Left lung (tissue), 10 donors: Measurements from ENCODE around the gene TMEM116. TPM values are rescaled to one million over a fixed set of nuclear protein-coding genes. Genes with fewer than 3 reads are reported as not detected.
A peak's percentile ranks its signal among the peaks of the same experiment; 100 is the strongest.

Experiments used
- ATAC-seq: fragments of 200-7000 bp; cut with Tn5 transposase; one replicate; pipeline ENCODE4 v1.9.1; 2020; ENCODE audit warnings: moderate library complexity
- DNase-seq, 4 donors: peaks; one replicate each; pipeline ENCODE4 v3.0.0-alpha.2; 2013 to 2020
- H3K27ac ChIP-seq, 2 donors: fragments of 200-600 bp; sonication (generic) in 1 of 2; one replicate each; pipeline versions ENCODE4 v1.5.0 to v1.8.0; 2020 to 2021
- H3K27me3 ChIP-seq, 2 donors: fragments of 200-600 bp; sonication (generic) in 1 of 2; one replicate each; pipeline versions ENCODE4 v1.5.0 to v1.8.0; 2020 to 2021
- H3K36me3 ChIP-seq, 2 donors: fragments of 200-600 bp; sonication (generic) in 1 of 2; one replicate each; pipeline versions ENCODE4 v1.5.0 to v1.8.0; 2020 to 2021
- H3K4me1 ChIP-seq, 2 donors: fragments of 200-600 bp; one replicate each; pipeline ENCODE4 v1.8.0; 2021
- H3K4me3 ChIP-seq, 2 donors: fragments of 200-600 bp; sonication (generic) in 1 of 2; one replicate each; pipeline versions ENCODE4 v1.5.0 to v1.8.0; 2020 to 2021; ENCODE audit warnings: mild to moderate bottlenecking in 1 of 2
- H3K9me3 ChIP-seq, 2 donors: fragments of 200-600 bp; sonication (generic) in 1 of 2; one replicate each; pipeline versions ENCODE4 v1.5.0 to v1.8.0; 2020 to 2021
- intact Hi-C, 2 donors: fragments of 100-400 bp; cut with DNase I; formaldehyde crosslinking; loops; one replicate each; pipeline versions ENCODE4 v1.11.2 to v1.14.2; 2022
- polyA plus RNA-seq, 6 donors: library from polyadenylated mRNA; unstranded; fragments of 120-200 nt; gene quantifications; one replicate each; pipeline ENCODE4 v1.2.1, GENCODE V29; 2013; ENCODE audit not compliant: insufficient read length in 6 of 6
- total RNA-seq, 2 donors: library from RNA; stranded (reverse); fragmentation: NEBNext Ultra II Directional; extraction: Animal tissue kit (Norgen Biotek cat#: 25700); gene quantifications; one replicate each; pipeline ENCODE4 v1.2.1, GENCODE V29; 2021
- TF ChIP-seq, protein P1 (sequence below), 2 donors: fragments of 200-600 bp; sonication (generic) in 1 of 2; IDR thresholded peaks; one replicate each; pipeline versions ENCODE4 v1.5.0 to v1.8.0; 2021; ENCODE audit warnings: antibody characterized with exemption in 2 of 2
- donor health status: DM: no; HTN: yes; CAD: no.
- donor health status: DM: no; HTN: no; CAD: no.

Gene TMEM116
- total and polyA plus RNA-seq, 8 donors = 17.9 to 24.6 (median 20.1) TPM

DNA sequence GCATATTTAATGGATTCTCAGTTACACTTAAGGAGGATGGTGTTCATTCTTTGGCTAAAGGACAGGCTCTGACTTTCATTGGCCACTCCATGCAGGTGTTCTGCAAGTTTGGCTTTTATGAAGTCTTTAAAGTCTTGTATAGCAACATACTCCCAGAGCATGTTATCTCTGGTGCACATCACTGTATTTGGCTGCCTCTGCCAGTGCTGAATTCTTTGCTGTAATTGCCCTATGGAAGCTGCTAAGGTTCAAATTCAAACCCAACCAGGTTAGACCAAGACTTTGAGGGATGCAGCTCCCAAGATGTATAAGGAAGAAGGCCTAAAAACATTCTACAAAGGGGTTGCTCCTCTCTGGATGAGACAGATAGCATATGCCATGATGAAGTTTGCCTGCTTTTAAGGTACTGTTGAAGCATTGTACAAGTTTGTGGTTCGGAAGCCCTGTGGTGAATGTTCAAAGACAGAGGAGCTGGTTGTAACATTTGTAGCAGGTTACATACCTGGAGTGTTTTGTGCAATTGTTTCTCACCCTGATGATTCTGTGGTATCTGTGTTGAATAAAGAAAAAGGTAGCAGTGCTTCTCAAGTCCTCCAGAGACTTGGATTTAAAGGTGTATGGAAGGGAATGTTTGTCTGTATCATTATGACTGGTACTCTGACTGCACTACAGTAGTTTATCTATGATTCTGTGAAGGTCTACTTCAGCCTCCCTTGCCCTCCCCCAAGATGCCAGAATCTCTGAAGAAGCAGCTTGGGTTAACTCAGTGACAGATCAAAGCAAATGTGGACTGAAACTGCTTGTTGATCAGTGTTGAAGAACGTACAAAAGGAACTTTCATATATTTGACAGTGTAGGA lies 19.4 kb downstream of the TMEM116 start:
- Histone ChIP-seq H3K4me3 (no peak overlapping the region), H3K4me1 (peaks cover 5 to 17% of the 10 kb centered on the region in 2 donors), H3K27me3 (no peaks in the 10 kb centered on the region), H3K27ac (no peak overlapping the region), H3K36me3 (peaks cover 0 to 4% of the 10 kb centered on the region in 2 donors), H3K9me3 (no peaks in the 10 kb centered on the region)
- TF ChIP-seq, protein P1, sequence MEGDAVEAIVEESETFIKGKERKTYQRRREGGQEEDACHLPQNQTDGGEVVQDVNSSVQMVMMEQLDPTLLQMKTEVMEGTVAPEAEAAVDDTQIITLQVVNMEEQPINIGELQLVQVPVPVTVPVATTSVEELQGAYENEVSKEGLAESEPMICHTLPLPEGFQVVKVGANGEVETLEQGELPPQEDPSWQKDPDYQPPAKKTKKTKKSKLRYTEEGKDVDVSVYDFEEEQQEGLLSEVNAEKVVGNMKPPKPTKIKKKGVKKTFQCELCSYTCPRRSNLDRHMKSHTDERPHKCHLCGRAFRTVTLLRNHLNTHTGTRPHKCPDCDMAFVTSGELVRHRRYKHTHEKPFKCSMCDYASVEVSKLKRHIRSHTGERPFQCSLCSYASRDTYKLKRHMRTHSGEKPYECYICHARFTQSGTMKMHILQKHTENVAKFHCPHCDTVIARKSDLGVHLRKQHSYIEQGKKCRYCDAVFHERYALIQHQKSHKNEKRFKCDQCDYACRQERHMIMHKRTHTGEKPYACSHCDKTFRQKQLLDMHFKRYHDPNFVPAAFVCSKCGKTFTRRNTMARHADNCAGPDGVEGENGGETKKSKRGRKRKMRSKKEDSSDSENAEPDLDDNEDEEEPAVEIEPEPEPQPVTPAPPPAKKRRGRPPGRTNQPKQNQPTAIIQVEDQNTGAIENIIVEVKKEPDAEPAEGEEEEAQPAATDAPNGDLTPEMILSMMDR (IDR thresholded peaks at IDR 0.05) = no peak
- ATAC-seq (peak; percentile 25), DNase-seq (no peak)
- intact Hi-C loops = no loop called here

DNA sequence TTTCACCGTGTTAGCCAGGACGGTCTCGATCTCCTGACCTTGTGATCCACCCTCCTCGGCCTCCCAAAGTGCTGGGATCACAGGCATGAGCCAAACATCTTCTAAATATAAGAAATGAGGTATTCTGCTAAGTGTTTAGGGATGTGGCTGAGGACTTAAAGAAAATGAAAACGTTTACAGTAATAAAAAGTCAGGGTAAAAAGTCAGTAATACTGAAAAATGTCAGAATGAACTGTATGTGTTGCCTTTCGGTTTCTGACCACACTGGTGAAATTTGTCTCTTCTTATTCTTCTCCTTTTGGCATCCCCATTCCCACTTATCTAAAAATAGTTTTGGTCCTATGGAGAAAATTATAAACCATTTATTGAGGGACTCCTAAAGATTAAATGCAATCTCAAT lies 20.5 kb downstream of the TMEM116 start:
- Histone ChIP-seq H3K36me3 (peaks cover 0 to 4% of the 10 kb centered on the region in 2 donors), H3K4me3 (no peak overlapping the region), H3K27me3 (no peaks in the 10 kb centered on the region), H3K4me1 (peaks cover 5 to 17% of the 10 kb centered on the region in 2 donors), H3K27ac (no peak overlapping the region), H3K9me3 (no peaks in the 10 kb centered on the region)
- intact Hi-C loops = no loop called here
- TF ChIP-seq, protein P1 (IDR thresholded peaks at IDR 0.05) = no peak
- DNase-seq = no peak
- ATAC-seq = no peak

DNA sequence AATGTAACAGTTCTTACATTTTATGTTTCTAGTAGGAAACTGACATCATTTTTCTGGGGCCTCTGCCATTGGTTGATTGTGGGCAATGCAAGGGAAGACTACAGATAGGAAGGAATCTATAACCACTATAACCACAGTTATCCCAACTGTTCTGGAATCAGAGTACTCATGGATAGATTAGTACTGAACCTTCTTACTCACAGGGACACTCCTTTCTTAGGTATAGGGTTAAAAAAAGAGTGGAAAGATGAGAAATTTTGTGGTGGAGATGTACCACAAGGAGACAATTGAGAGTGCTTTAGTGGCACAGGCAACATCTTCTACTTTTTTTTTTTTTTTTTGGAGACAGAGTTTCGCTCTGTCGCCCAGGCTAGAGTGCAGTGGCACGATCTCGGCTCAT lies 21.0 kb downstream of the TMEM116 start:
- H3K9me3 ChIP-seq = no peaks in the 10 kb centered on the region
- intact Hi-C loops = no loop called here
- no peak overlapping the region for H3K4me3 ChIP-seq
- no peak for DNase-seq
- H3K27ac ChIP-seq = no peak overlapping the region
- TF ChIP-seq, protein P1 (IDR thresholded peaks at IDR 0.05) = no peak
- no peaks in the 10 kb centered on the region for H3K27me3 ChIP-seq
- H3K36me3 ChIP-seq = peaks cover 0 to 4% of the 10 kb centered on the region in 2 donors
- no peak for ATAC-seq
- H3K4me1 ChIP-seq = peaks cover 5 to 17% of the 10 kb centered on the region in 2 donors

DNA sequence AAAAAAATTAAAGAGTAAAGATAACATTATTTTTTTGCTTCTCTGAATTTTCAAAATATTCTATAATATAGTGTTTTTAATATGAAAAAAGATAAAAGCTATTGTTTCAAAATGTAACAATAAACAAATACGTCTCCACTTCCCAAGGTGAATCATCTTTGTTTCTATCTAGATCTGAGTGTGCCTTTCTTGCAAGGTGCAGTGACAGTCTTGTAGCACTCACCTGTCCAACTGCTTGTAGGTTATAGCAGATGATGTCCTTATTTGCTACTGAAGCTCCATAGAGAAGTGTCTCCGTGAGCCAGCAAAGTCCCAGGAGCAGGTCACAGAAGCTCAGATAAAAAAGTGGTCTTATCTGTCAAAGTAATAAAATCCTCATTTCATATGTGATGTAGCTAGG lies 21.4 kb downstream of the TMEM116 start:
- H3K9me3 ChIP-seq = no peaks in the 10 kb centered on the region
- H3K4me3 ChIP-seq = no peak overlapping the region
- TF ChIP-seq, protein P1 (IDR thresholded peaks at IDR 0.05) = no peak
- no peak for ATAC-seq
- intact Hi-C loops = no loop called here
- H3K27ac ChIP-seq = no peak overlapping the region
- H3K4me1 ChIP-seq = peaks cover 5 to 17% of the 10 kb centered on the region in 2 donors
- no peaks in the 10 kb centered on the region for H3K27me3 ChIP-seq
- H3K36me3 ChIP-seq = peaks cover 0 to 4% of the 10 kb centered on the region in 2 donors
- DNase-seq = no peak

DNA sequence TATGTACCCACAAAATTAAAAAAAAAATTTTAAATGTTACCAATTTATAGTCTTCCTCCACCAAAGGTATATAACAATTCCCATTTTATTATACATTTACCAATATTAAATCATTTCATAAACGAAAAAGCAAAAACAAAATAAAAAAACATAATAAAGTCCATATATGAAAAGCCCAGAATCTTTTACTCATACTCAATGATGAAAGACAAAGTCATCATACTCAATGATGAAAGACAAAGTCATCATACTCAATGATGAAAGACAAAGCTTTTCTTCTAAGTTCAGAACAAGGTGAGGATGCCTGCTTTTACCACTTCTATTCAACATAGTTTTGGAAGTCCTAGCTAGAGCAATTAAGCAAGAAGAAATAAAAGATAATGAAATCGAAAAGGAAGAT lies 28.1 kb downstream of the TMEM116 start:
- Histone ChIP-seq H3K4me1 (no peaks in the 10 kb centered on the region), H3K27me3 (no peaks in the 10 kb centered on the region), H3K4me3 (no peak overlapping the region), H3K9me3 (no peaks in the 10 kb centered on the region), H3K36me3 (no peaks in the 10 kb centered on the region), H3K27ac (no peak overlapping the region)
- DNase-seq (no peak), ATAC-seq (no peak)
- TF ChIP-seq, protein P1 (IDR thresholded peaks at IDR 0.05) = no peak
- intact Hi-C loops = no loop called here
